ENCODE measurements around the gene PEPD. TPM values are rescaled to one million over a fixed set of nuclear protein-coding genes. Genes with fewer than 3 reads are reported as not detected.

Gene PEPD
- total RNA-seq, 1 experiment from 2014 or later, result 83.1 TPM

DNA sequence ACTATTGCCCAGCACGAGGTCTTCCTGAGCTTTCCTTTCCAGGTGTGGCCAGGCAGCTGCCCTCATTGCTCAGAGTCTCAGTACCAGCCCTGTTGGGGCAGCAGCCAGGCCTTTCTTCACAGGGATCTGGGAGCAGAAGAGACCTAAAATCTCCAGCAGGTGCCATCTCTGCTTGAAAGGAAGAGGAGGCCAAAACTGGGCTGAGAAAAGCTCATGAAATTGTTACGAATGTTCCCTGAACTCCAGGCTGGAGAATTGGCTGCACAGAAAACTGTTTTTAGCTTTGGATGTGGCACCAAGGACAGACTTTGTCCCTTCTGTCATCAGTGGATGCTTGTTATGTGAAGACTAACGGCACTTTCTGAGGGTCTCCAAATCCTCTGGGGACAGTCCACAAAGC, 8.7 kb upstream of the PEPD start:
- ATAC-seq, result no peak
- Mint-ChIP-seq H3K27me3 (ENCODE audit: low read depth) (peaks cover 3% of the 10 kb centered on the region), H3K9me3 (no peaks in the 10 kb centered on the region), H3K4me1 (peaks cover 22% of the 10 kb centered on the region), H3K27ac (no peak overlapping the region), H3K4me3 (no peak overlapping the region), H3K36me3 (no peaks in the 10 kb centered on the region)
- TF ChIP-seq ZNF423 (CRISPR knock-in tag; IDR thresholded peaks at IDR 0.05) (no peak), ZNF263 (CRISPR knock-in tag; IDR thresholded peaks at IDR 0.05; ENCODE audit: low read depth) (no peak), NR3C1 (CRISPR knock-in tag; conservative IDR thresholded peaks at IDR 0.05; ENCODE audit: low read depth) (no peak), ZNF396 (CRISPR knock-in tag; IDR thresholded peaks at IDR 0.05; ENCODE audit: borderline replicate concordance) (no peak), ZBTB43 (CRISPR knock-in tag; IDR thresholded peaks at IDR 0.05) (no peak), CBFB (CRISPR knock-in tag; IDR thresholded peaks at IDR 0.05; ENCODE audit: low read depth) (no peak), OVOL2 (CRISPR knock-in tag; IDR thresholded peaks at IDR 0.05; ENCODE audit: borderline replicate concordance) (no peak), SMAD4 (CRISPR knock-in tag; IDR thresholded peaks at IDR 0.05) (no peak), ZBTB21 (CRISPR knock-in tag; IDR thresholded peaks at IDR 0.05; ENCODE audit: borderline replicate concordance) (no peak), ELF4 (CRISPR knock-in tag; IDR thresholded peaks at IDR 0.05; ENCODE audit: low read depth) (no peak), EMX1 (CRISPR knock-in tag; IDR thresholded peaks at IDR 0.05) (no peak)
- TF ChIP-seq, protein P1, sequence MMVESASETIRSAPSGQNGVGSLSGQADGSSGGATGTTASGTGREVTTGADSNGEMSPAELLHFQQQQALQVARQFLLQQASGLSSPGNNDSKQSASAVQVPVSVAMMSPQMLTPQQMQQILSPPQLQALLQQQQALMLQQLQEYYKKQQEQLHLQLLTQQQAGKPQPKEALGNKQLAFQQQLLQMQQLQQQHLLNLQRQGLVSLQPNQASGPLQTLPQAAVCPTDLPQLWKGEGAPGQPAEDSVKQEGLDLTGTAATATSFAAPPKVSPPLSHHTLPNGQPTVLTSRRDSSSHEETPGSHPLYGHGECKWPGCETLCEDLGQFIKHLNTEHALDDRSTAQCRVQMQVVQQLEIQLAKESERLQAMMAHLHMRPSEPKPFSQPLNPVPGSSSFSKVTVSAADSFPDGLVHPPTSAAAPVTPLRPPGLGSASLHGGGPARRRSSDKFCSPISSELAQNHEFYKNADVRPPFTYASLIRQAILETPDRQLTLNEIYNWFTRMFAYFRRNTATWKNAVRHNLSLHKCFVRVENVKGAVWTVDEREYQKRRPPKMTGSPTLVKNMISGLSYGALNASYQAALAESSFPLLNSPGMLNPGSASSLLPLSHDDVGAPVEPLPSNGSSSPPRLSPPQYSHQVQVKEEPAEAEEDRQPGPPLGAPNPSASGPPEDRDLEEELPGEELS (CRISPR knock-in tag; IDR thresholded peaks at IDR 0.05), result no peak
- TF ChIP-seq, protein P2, sequence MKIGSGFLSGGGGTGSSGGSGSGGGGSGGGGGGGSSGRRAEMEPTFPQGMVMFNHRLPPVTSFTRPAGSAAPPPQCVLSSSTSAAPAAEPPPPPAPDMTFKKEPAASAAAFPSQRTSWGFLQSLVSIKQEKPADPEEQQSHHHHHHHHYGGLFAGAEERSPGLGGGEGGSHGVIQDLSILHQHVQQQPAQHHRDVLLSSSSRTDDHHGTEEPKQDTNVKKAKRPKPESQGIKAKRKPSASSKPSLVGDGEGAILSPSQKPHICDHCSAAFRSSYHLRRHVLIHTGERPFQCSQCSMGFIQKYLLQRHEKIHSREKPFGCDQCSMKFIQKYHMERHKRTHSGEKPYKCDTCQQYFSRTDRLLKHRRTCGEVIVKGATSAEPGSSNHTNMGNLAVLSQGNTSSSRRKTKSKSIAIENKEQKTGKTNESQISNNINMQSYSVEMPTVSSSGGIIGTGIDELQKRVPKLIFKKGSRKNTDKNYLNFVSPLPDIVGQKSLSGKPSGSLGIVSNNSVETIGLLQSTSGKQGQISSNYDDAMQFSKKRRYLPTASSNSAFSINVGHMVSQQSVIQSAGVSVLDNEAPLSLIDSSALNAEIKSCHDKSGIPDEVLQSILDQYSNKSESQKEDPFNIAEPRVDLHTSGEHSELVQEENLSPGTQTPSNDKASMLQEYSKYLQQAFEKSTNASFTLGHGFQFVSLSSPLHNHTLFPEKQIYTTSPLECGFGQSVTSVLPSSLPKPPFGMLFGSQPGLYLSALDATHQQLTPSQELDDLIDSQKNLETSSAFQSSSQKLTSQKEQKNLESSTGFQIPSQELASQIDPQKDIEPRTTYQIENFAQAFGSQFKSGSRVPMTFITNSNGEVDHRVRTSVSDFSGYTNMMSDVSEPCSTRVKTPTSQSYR (CRISPR knock-in tag; IDR thresholded peaks at IDR 0.05), result no peak
- TF ChIP-seq, protein P3, sequence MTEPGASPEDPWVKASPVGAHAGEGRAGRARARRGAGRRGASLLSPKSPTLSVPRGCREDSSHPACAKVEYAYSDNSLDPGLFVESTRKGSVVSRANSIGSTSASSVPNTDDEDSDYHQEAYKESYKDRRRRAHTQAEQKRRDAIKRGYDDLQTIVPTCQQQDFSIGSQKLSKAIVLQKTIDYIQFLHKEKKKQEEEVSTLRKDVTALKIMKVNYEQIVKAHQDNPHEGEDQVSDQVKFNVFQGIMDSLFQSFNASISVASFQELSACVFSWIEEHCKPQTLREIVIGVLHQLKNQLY (CRISPR knock-in tag; IDR thresholded peaks at IDR 0.05), result no peak
- TF ChIP-seq, protein P4, sequence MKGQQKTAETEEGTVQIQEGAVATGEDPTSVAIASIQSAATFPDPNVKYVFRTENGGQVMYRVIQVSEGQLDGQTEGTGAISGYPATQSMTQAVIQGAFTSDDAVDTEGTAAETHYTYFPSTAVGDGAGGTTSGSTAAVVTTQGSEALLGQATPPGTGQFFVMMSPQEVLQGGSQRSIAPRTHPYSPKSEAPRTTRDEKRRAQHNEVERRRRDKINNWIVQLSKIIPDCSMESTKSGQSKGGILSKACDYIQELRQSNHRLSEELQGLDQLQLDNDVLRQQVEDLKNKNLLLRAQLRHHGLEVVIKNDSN (CRISPR knock-in tag; IDR thresholded peaks at IDR 0.05), result no peak
- DNase-seq (ENCODE audit: low spot score), result no peak
- CTCF ChIA-PET, result interaction anchor here (1.6 to 2.4 kb wide), 2 partner anchors 100 to 248 kb away, joined by 6 read pairs; no protein-coding TSS in a partner anchor
- POLR2A ChIA-PET, result interaction anchor here (0.6 to 1.8 kb wide), 2 partner anchors 9 to 40 kb away, joined by 3 to 11 read pairs; partner anchors contain the start of gene PEPD

- ATAC-seq (no peak), DNase-seq (ENCODE audit: low spot score) (no peak)
- ChIA-PET CTCF (interaction anchor here (0.8 to 2.4 kb wide), 3 partner anchors 13 to 249 kb away, joined by 4 to 6 read pairs (median 6); no protein-coding TSS in a partner anchor), POLR2A (interaction anchor here (1.8 kb wide), 1 partner anchor 8 kb away, joined by 11 read pairs; the partner anchor contains the start of gene PEPD)
- Mint-ChIP-seq H3K9me3 (no peaks in the 10 kb centered on the region), H3K27ac (no peak overlapping the region), H3K4me1 (peaks cover 19% of the 10 kb centered on the region), H3K27me3 (ENCODE audit: low read depth) (peaks cover 3% of the 10 kb centered on the region), H3K4me3 (no peak overlapping the region), H3K36me3 (no peaks in the 10 kb centered on the region)
- TF ChIP-seq ZBTB21 (CRISPR knock-in tag; IDR thresholded peaks at IDR 0.05; ENCODE audit: borderline replicate concordance) (no peak), ZMAT4 (CRISPR knock-in tag; IDR thresholded peaks at IDR 0.05) (no peak), HMGA2 (CRISPR knock-in tag; IDR thresholded peaks at IDR 0.05) (no peak), ZNF263 (CRISPR knock-in tag; IDR thresholded peaks at IDR 0.05; ENCODE audit: low read depth) (no peak)
- TF ChIP-seq, protein P3 (CRISPR knock-in tag; IDR thresholded peaks at IDR 0.05), result no peak
- TF ChIP-seq, protein P5, sequence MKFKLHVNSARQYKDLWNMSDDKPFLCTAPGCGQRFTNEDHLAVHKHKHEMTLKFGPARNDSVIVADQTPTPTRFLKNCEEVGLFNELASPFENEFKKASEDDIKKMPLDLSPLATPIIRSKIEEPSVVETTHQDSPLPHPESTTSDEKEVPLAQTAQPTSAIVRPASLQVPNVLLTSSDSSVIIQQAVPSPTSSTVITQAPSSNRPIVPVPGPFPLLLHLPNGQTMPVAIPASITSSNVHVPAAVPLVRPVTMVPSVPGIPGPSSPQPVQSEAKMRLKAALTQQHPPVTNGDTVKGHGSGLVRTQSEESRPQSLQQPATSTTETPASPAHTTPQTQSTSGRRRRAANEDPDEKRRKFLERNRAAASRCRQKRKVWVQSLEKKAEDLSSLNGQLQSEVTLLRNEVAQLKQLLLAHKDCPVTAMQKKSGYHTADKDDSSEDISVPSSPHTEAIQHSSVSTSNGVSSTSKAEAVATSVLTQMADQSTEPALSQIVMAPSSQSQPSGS (CRISPR knock-in tag; IDR thresholded peaks at IDR 0.05; ENCODE audit: borderline replicate concordance, low read depth), result no peak
Observed at GRCh38 chr19:33529094-33529676, 7.6 kb upstream of the PEPD start.

All from WTC11 (cell line).